SK-N-DZ (cell line): ENCODE results near the gene TLE5.
A peak's percentile ranks its signal among the peaks of the same experiment; 100 is the strongest.
"Not testable (repeated sequence)": the region's sequence is repeated elsewhere in the genome, so short reads cannot be mapped to it uniquely, and the experiment has no call there.

ENCODE experiments used
- DNase-seq: peaks from one replicate; pipeline ENCODE4 v3.0.0-alpha.2; 2015; ENCODE audit warnings: low spot score

Gene TLE5

GRCh38 chr19:3061182-3062161, 823 bp downstream of the TLE5 start:
- no peak for DNase-seq

DNA sequence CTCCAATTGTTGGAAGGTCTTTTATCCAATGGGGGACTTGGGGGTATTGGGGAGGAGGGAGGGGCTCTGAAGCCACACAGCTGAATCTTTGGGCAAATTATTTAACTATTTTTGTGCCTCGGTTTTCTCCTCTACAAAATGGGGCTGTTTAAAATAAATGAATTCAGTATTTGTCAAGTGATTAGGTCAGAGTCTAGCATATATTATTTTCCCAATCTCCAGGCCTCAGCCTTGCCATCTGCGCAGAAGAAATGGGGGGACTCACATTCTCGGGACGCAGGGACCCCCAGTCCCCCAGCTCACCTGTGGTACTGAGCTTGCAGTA, 1.5 kb downstream of the TLE5 start:
- DNase-seq, result no peak

DNA sequence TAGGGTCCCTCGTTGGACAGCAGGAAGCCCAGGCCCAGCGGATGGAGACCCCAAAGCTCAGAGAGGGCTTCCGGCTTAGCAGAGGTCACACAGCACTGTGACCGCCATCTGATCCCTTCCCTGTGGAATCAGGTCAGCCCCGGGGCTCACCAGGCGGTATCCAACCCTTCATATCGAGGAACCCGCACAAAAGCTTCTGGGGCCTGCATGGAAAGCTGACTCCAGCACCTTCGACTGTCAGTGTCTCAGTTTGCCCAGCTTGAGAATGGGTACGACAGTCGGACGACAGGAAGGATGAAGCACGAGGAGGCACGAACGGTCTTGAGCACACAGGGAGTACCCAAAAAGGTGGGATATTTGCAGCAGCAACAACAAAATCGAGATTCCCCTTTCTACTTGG, 2.6 kb downstream of the TLE5 start:
- DNase-seq, result no peak

DNA sequence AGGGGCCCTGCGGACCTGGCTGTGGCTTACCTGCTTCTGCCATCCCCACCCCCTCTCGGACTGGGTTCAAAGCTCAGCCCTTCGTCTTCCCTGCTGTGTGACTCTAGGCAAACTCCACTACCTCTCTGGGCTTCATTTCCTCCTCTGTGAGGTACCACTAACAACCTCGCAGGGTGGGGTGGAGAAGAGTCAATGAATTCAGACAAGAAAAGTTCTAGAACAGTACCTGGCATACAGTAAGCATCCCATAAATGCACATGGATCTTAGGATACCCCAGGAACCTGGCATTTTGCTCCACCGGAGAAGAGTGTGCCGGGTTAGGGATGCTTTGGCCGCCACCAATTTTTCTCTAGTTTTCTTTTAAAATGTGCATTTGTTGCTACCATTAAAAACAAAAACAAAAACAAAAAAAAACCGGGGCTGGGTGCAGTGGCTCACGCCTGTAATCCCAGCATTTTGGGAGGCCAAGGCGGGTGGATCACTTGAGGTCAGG, 3.4 kb downstream of the TLE5 start:
- no peak for DNase-seq

DNA sequence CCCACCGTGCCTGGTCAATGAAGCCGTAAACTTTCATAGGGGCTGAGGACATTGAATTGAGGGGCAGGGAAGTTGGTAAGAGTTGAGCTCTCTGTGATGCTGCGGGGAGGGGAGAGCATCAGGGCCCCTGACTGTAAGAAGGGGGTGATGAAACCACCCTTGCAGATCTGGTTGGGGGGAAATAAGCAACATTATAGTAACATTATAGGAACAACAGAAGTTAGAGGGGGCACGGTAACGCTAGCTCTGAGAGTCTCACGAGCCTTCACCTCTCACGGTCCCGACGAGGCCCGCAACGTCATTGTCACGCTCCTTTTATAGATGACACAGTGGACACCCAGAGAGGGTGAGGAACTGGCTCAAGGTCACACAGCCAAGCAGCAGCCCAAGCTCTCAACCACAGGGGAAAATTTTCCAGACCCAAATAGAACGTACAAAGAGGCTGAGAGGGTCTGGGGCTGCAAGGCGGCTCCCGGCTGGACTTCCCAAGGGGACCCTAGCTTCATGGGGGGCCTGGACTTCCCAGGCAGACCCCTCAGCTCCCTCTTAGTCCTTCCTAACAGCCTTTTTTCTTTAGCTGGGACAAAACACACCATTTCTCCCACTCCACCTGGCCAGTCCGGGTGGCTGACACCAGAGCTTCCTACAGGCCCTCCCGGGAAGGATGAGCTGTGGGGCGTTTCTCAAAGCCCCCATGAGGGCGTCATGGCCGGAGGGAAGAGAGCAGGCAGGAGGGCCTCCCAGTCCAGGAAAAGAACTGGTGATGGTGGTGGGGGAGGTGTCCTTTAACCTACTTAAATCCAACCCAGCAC, 4.1 kb downstream of the TLE5 start:
- DNase-seq, result no peak

DNA sequence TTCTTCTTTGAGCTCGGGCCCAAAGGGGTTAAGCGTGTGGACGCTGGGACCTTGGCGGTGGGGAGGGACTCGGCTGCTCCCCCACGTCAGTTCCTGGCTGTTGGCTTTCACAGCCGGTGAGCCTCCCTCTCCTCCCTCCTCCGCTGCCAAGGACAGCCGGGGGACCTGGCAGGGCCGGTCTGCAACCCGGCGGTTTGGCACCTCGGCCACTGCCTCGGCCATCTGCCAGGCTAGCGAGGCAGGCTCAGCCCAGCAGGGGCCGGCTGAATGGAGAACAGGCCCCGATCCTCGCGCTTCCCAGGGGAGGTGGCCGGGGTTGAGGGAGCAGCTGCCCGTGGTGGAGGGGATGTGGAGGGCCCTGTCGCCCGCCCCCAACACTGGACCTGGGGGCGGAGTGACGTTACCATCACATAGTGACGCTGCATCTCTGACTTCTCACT, 5.0 kb downstream of the TLE5 start:
- DNase-seq, result no peak

- DNase-seq, result no peak
These were observed 5.7 kb downstream of the TLE5 start for GRCh38 chr19:3056417-3057088.

GRCh38 chr19:3055741-3056416, 6.4 kb downstream of the TLE5 start:
- no peak for DNase-seq

GRCh38 chr19:3054972-3055740, 7.1 kb downstream of the TLE5 start:
- DNase-seq, result no peak

GRCh38 chr19:3054265-3054971, 7.9 kb downstream of the TLE5 start:
- no peak for DNase-seq

- no peak for DNase-seq
These were observed 8.5 kb downstream of the TLE5 start for GRCh38 chr19:3053780-3054179.

GRCh38 chr19:3053218-3053621, 9.1 kb downstream of the TLE5 start:
- DNase-seq, result no peak

DNA sequence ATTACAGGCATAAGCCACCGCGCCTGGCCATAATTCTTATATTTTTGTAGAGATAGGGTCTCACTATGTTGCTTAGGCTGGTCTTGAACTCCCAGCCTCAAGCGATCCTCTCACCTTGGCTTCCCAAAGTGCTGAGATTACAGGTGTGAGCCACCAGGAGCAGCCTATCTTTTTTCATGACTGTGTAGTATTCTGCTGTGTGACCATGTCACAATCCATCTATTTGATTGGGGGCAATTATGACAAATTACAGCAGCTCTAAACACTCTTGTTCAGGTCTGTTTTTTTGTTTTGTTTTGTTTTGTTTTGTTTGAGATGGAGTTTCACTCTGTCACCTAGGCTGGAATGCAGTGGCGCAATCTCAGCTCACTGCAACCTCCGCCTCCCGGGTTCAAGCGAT, 12.3 kb downstream of the TLE5 start:
- DNase-seq, result not testable (repeated sequence)

GRCh38 chr19:3049089-3049488, 13.2 kb downstream of the TLE5 start:
- no peak for DNase-seq

- no peak for DNase-seq
These were observed 14.1 kb downstream of the TLE5 start for GRCh38 chr19:3048190-3048533.

DNA sequence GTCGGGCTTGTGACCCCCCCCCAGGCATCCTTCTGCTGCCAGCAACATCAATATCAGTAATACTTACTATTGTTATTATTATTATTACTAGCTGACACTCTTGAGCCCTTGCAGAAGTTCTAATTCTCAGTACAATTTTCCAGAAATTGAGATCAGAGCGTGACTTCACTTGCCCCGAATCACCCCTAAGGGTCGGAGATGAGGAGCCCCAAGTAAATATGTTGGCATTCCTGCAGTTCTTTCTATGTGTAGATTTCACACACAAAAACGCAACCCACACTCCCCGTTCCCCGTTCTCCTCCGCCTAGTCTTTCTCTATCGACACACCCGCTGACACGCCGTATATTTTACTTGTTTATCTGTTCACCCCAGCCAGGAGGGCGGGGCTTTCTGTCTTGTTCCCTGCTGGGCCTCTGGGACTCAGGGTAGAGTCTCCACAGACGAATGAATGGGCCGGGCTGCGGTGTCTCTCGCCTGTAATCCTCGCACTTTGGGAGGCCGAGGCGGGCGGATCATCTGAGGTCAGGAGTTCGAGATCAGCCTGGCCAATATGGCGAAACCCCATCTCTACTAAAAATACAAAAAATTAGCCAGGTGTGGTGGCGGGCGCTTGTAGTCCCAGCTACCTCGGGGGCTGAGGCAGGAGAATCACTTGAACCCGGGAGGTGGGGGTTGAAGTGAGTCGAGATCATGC, 14.7 kb downstream of the TLE5 start:
- peak; percentile 81 for DNase-seq

GRCh38 chr19:3046698-3047495, 15.4 kb downstream of the TLE5 start:
- no peak for DNase-seq

DNA sequence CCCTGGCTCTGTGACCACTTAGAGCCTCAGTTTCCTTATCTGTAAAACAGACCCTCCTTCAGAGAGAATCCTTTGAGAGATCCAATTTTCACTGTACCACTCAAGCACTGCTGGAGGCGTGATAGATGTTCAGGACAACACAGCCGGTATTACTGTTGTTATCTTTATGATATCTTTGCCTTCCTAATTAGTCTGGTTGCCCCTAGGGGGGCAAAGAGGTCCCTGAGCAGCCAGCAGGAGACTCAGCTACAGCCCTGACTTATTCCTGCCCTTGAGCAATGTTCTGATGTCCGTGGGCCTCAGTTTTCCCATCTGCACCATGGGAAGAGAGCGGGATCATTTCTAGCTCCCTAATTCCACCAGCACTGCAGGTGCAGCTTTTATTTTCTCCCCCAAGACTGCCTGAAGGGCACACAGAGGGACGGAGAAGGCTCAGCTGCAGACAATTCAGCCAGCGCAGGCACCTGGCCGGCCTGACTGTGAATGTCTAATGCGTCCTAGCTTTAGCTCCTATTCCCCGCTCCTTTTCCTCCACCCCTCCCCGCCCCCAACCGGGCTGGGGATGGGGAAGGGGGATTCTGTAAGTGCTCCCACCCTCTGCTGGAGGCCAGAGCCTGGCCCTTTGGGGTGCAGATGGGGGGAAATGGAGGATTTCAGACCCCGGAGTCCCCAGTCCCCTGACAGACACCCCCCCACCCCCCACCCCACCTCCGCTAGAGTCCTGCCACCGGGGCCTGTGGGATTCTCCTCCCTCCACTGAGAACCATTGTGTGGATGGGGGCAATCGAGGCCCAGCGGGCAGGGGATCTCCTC, 16.2 kb downstream of the TLE5 start:
- no peak for DNase-seq
